ENCODE data around the gene AKR1C3.
"Not testable (repeated sequence)": the region's sequence is repeated elsewhere in the genome, so short reads cannot be mapped to it uniquely, and the experiment has no call there.

AKR1C3 gene

DNA sequence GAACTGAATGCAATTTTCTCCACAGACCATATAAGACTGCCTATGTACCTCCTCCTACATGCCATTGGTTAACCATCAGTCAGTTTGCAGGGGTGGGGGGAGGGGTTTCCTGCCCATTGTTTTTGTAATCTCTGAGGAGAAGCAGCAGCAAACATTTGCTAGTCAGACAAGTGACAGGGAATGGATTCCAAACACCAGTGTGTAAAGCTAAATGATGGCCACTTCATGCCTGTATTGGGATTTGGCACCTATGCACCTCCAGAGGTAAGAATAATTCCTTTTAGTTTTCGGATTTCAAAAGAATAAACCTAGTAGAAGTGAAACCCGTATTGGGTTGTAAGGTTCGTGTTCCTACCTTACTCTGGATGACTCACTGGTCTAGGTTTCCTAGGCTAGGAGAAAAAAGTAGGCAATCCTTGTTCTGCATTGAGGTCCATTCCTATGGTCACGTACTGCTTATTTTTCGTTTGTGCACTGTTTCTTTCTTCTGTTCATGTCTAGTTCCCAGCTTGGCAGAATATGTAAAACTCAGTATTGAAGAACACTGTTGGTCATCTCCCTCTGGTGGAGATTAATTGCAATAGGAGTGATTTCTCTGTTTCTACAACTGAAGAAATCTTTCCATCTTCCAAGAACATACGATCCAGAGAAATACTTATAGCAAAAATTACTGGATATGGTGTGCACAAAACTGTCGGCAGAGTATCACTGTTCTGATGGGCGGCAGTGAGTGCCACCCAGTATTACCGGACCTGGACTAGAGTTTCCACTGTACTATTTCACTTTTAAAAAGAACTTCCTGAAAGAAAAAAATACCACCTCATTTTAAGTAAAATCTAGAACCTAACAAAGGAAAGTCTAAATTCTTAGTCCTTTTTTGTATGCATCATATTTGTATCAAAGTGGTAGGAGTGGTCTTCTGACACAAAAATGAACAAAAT lies at the start of gene AKR1C3:
Gene AKR1C3 (plus strand): TSS at position 150 of the 941 bp plus-strand sequence. CDS start 31 bp downstream, at position 181.
- TF ChIP-seq CTCF (IDR thresholded peaks at IDR 0.05; ENCODE audit: low read length, missing control alignments): peak; percentile 73
- peak within 1 kb of the TSS; percentile 68 for H3K4me3 ChIP-seq (replicated peaks; ENCODE audit: low read depth, low read length)
- DNase-seq (ENCODE audit: low read depth): peak; percentile 89

DNA sequence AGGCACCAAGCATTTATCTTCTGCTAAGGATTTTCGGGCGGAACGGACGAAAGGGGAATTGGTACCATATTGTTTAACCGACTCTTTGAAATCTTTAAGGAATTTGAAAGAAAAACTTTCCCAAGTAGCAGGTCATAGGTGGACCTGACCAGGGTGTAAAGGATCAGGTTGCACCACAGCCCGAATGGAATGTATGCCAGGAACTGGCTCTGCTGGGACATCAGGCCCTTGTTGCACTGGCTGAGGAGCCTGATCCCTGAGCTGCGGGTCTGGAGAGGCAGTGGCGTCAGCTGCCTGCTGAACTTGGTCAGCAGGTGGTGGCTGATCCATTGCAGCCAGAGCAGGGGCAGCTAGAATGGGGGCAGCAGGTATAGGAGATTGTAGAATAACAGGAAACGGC lies 49.1 kb upstream of the AKR1C3 start:
- DNase-seq (ENCODE audit: low read depth): no peak
- TF ChIP-seq CTCF (IDR thresholded peaks at IDR 0.05; ENCODE audit: low read length, missing control alignments): no peak
- no peak overlapping the region for H3K4me3 ChIP-seq (replicated peaks; ENCODE audit: low read depth, low read length)

- no peak overlapping the region for H3K4me3 ChIP-seq (replicated peaks; ENCODE audit: low read depth, low read length)
- DNase-seq (ENCODE audit: low read depth): no peak
- no peak for TF ChIP-seq CTCF (IDR thresholded peaks at IDR 0.05; ENCODE audit: low read length, missing control alignments)
These were observed 47.8 kb upstream of the AKR1C3 start for GRCh38 chr10:5046410-5046809.

- H3K4me3 ChIP-seq (replicated peaks; ENCODE audit: low read depth, low read length); DNase-seq (ENCODE audit: low read depth): not testable (repeated sequence)
These were observed 47.2 kb upstream of the AKR1C3 start for GRCh38 chr10:5047055-5047454.

DNA sequence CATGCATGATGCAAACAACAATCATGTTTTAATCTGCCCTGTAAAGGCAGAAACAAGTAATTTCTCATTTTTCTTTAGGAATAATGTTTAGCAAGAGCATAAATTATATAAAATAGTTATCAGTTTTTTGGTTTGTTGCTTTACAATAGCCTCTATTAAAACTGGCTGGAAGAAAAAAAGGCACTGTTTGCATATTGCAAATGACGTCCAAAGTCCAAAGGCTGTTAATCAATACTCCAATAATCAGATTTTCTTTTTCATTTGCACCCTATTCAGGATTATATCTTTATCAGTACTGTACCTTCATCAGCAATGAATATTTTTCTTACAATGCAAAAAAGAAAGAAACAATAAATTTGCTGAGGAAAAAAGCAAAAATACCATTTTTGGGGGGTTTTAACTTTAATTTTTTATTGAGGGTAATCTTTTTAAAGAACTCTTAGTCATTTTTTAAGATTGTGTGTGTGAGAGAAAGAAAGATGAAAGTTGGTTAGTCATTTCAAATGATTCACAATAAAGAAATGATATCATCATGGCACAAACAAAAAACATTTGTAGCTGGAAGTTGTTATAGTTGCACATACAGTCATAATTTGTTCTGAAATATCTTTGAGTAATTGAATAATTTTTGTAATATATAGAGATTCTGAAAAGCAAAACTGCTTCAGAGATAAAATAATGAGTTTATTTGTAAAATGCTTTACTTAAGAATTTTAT lies 46.1 kb upstream of the AKR1C3 start:
- peak; percentile 52 for DNase-seq (ENCODE audit: low read depth)
- no peak overlapping the region for H3K4me3 ChIP-seq (replicated peaks; ENCODE audit: low read depth, low read length)
- TF ChIP-seq CTCF (IDR thresholded peaks at IDR 0.05; ENCODE audit: low read length, missing control alignments): no peak

GRCh38 chr10:5052951-5053500 lies 41.2 kb upstream of the AKR1C3 start:
- not testable (repeated sequence) for H3K4me3 ChIP-seq (replicated peaks; ENCODE audit: low read depth, low read length); DNase-seq (ENCODE audit: low read depth)

GRCh38 chr10:5054831-5055230 lies 39.4 kb upstream of the AKR1C3 start:
- not testable (repeated sequence) for DNase-seq (ENCODE audit: low read depth); H3K4me3 ChIP-seq (replicated peaks; ENCODE audit: low read depth, low read length)

- not testable (repeated sequence) for H3K4me3 ChIP-seq (replicated peaks; ENCODE audit: low read depth, low read length); DNase-seq (ENCODE audit: low read depth)
These were observed 34.9 kb upstream of the AKR1C3 start for GRCh38 chr10:5059267-5059666.

- H3K4me3 ChIP-seq (replicated peaks; ENCODE audit: low read depth, low read length); DNase-seq (ENCODE audit: low read depth): not testable (repeated sequence)
These were observed 33.4 kb upstream of the AKR1C3 start for GRCh38 chr10:5060791-5061190.

All from fibroblast of pulmonary artery (primary cell).